GM23338 (cell line): ENCODE measurements around the gene SMAD1. TPM values are rescaled to one million over a fixed set of nuclear protein-coding genes. Genes with fewer than 3 reads are reported as not detected.
A peak's percentile ranks its signal among the peaks of the same experiment; 100 is the strongest.

ENCODE experiments used
- ATAC-seq: fragments of 200-7000 bp; cut with Tn5 transposase; 3 replicates; pipeline ENCODE4 v1.9.1; 2020
- DNase-seq: peaks from one replicate; pipeline ENCODE4 v3.0.0-alpha.2; 2015; ENCODE audit warnings: low spot score
- H2AFZ ChIP-seq: fragments of 200-600 bp; sonication (generic); 2 replicates; pipeline ENCODE4 v1.8.0; 2016; ENCODE audit warnings: antibody characterized with exemption, mild to moderate bottlenecking, moderate library complexity
- H3F3A ChIP-seq: fragments of 200-600 bp; sonication (generic); replicated peaks from 2 replicates; pipeline ENCODE4 v1.8.0; 2017; ENCODE audit warnings: antibody characterized with exemption, mixed run types, low read depth
- H3K27ac ChIP-seq: fragments of 200-600 bp; sonication (generic); 2 replicates; pipeline ENCODE4 v1.6.1; 2016; ENCODE audit warnings: low read depth
- H3K27me3 ChIP-seq: fragments of 200-600 bp; sonication (generic); 2 replicates; pipeline ENCODE4 v1.8.0; 2016; ENCODE audit warnings: mild to moderate bottlenecking, mixed run types, moderate library complexity; ENCODE audit not compliant: insufficient read depth
- H3K36me3 ChIP-seq: fragments of 200-600 bp; sonication (generic); 2 replicates; pipeline ENCODE4 v1.8.0; 2016; ENCODE audit warnings: mild to moderate bottlenecking; ENCODE audit not compliant: insufficient read depth
- H3K4me1 ChIP-seq: fragments of 200-600 bp; sonication (generic); 2 replicates; pipeline ENCODE4 v1.8.0; 2016; ENCODE audit warnings: mild to moderate bottlenecking, moderate library complexity; ENCODE audit not compliant: insufficient read depth
- H3K4me2 ChIP-seq: fragments of 200-600 bp; sonication (generic); 2 replicates; pipeline ENCODE4 v1.7.1; 2017; ENCODE audit warnings: mixed run types
- H3K4me3 ChIP-seq: fragments of 200-600 bp; sonication (generic); 2 replicates; pipeline ENCODE4 v1.6.1; 2016; ENCODE audit warnings: mixed run types
- H3K79me2 ChIP-seq: fragments of 200-600 bp; sonication (generic); replicated peaks from 2 replicates; pipeline ENCODE4 v1.8.0; 2017; ENCODE audit warnings: mild to moderate bottlenecking; ENCODE audit not compliant: insufficient read depth
- H3K9me2 ChIP-seq: fragments of 200-600 bp; sonication (generic); 2 replicates; pipeline ENCODE4 v1.8.0; 2017; ENCODE audit not compliant: insufficient read depth
- H4K20me1 ChIP-seq: fragments of 200-600 bp; sonication (generic); replicated peaks from 2 replicates; pipeline ENCODE4 v1.8.0; 2017; ENCODE audit warnings: mild to moderate bottlenecking; ENCODE audit not compliant: insufficient read depth
- H3K27ac Mint-ChIP-seq: 2 replicates; pipeline ENCODE4 v1.8.0; 2020; ENCODE audit warnings: inconsistent platforms, mild to moderate bottlenecking, moderate library complexity, mixed read lengths
- H3K27me3 Mint-ChIP-seq: 3 replicates; pipeline ENCODE4 v1.8.0; 2022; ENCODE audit warnings: low read depth, mild to moderate bottlenecking, moderate library complexity, mixed read lengths, inconsistent platforms; ENCODE audit not compliant: insufficient read depth, poor library complexity
- H3K36me3 Mint-ChIP-seq: 3 replicates; pipeline ENCODE4 v1.8.0; 2021; ENCODE audit warnings: low read depth, mild to moderate bottlenecking, inconsistent platforms, moderate library complexity, mixed read lengths
- H3K4me1 Mint-ChIP-seq: 3 replicates; pipeline ENCODE4 v1.8.0; 2020; ENCODE audit warnings: mild to moderate bottlenecking, inconsistent platforms, mixed read lengths
- H3K4me3 Mint-ChIP-seq: 3 replicates; pipeline ENCODE4 v1.8.0; 2021; ENCODE audit warnings: moderate library complexity, mild to moderate bottlenecking, inconsistent platforms, mixed read lengths
- H3K9me3 Mint-ChIP-seq: 3 replicates; pipeline ENCODE4 v1.8.0; 2020; ENCODE audit warnings: moderate library complexity, mild to moderate bottlenecking, inconsistent platforms, mixed read lengths
- CREB1 ChIP-seq: fragments of 250-450 bp; sonication (Bioruptor Pico); IDR thresholded peaks from 2 replicates; pipeline ENCODE4 v1.5.0; 2020; ENCODE audit warnings: low read depth, mild to moderate bottlenecking, moderate library complexity
- CTCF ChIP-seq, 2 experiments: fragments of 200-600 bp in 1 of 2; sonication (generic) in 1 of 2; conservative IDR thresholded peaks; 2 replicates each; pipeline versions ENCODE4 v1.5.1 to v1.6.1; 2016 to 2017; ENCODE audit warnings: antibody characterized with exemption in 2 of 2, low read depth in 2 of 2, mild to moderate bottlenecking in 2 of 2, moderate library complexity in 1 of 2
- ETS1 ChIP-seq: IDR thresholded peaks from 2 replicates; pipeline ENCODE4 v1.6.1; 2016; ENCODE audit warnings: antibody characterized with exemption
- EZH2 ChIP-seq: fragments of 200-600 bp; sonication (generic); IDR thresholded peaks from one replicate; pipeline ENCODE4 v1.8.0; 2017; ENCODE audit warnings: antibody characterized with exemption, mild to moderate bottlenecking, low read depth; ENCODE audit not compliant: unreplicated experiment
- EZH2phosphoT487 ChIP-seq: fragments of 200-600 bp; sonication (generic); IDR thresholded peaks from one replicate; pipeline ENCODE4 v1.8.1; 2018; ENCODE audit warnings: antibody characterized with exemption; ENCODE audit not compliant: unreplicated experiment
- JUNB ChIP-seq: IDR thresholded peaks from one replicate; pipeline ENCODE4 v1.6.1; 2016; ENCODE audit warnings: antibody characterized with exemption; ENCODE audit not compliant: unreplicated experiment
- POLR2AphosphoS5 ChIP-seq: IDR thresholded peaks from 2 replicates; pipeline ENCODE4 v1.6.1; 2016; ENCODE audit warnings: antibody characterized with exemption, low read depth
- REST ChIP-seq: IDR thresholded peaks from one replicate; pipeline ENCODE4 v1.6.1; 2018; ENCODE audit warnings: antibody characterized with exemption; ENCODE audit not compliant: unreplicated experiment
- STAT1 ChIP-seq: IDR thresholded peaks from one replicate; pipeline ENCODE4 v1.6.1; 2016; ENCODE audit warnings: antibody characterized with exemption; ENCODE audit not compliant: unreplicated experiment
- ZNF114 ChIP-seq: fragments of 250-450 bp; sonication (Bioruptor Pico); IDR thresholded peaks from 2 replicates; pipeline ENCODE4 v1.5.0; 2020; ENCODE audit warnings: mild to moderate bottlenecking, moderate library complexity
- polyA plus RNA-seq: library from polyadenylated mRNA; unstranded; fragments of >200 nt; fragmentation: Nextera tagmentation; extraction: Ambion mirVana; gene quantifications from 2 replicates; pipeline ENCODE4 v1.2.1, GENCODE V29; 2016
- total RNA-seq: library from RNA; depleted of rRNA; stranded (reverse); fragments of >200 nt; shearing (Covaris generic); gene quantifications from 2 replicates; pipeline ENCODE4 v1.2.3, GENCODE V29; 2014

Gene SMAD1
- total and polyA plus RNA-seq, 2 experiments from 2014 or later: 19.8 to 33.6 TPM

- H3K36me3 ChIP-seq: no peaks in the 10 kb centered on the region
- H2AFZ ChIP-seq: no peak overlapping the region
- H3K27me3 ChIP-seq: no peaks in the 10 kb centered on the region
- ATAC-seq: no peak
- peaks cover 15% of the 10 kb centered on the region for H3K9me3 Mint-ChIP-seq
- DNase-seq: no peak
- no peaks in the 10 kb centered on the region for H3F3A ChIP-seq
- TF ChIP-seq REST (no peak), CREB1 (peak; percentile 62; the same call in 1 of the 2 replicates)
- H3K4me2 ChIP-seq: no peak overlapping the region
- no peak overlapping the region for H3K4me3 Mint-ChIP-seq
- no peak overlapping the region for H3K27ac Mint-ChIP-seq
- H3K4me1 Mint-ChIP-seq: peaks cover 39% of the 10 kb centered on the region
- peaks cover 89% of the 10 kb centered on the region for H3K79me2 ChIP-seq
- peaks cover 41% of the 10 kb centered on the region for H3K4me1 ChIP-seq
- peaks cover 19% of the 10 kb centered on the region for H3K36me3 Mint-ChIP-seq
- no peaks in the 10 kb centered on the region for H3K9me2 ChIP-seq
- no peak overlapping the region for H3K4me3 ChIP-seq
- H3K27ac ChIP-seq: no peak overlapping the region
- H3K27me3 Mint-ChIP-seq: no peaks in the 10 kb centered on the region
- no peaks in the 10 kb centered on the region for H4K20me1 ChIP-seq
These were observed 30.4 kb downstream of the SMAD1 start for GRCh38 chr4:145511913-145512522.

- no peaks in the 10 kb centered on the region for H3K36me3 ChIP-seq
- H3K79me2 ChIP-seq: peaks cover 89% of the 10 kb centered on the region
- H3K4me3 Mint-ChIP-seq: no peak overlapping the region
- H3K27ac ChIP-seq: no peak overlapping the region
- H3F3A ChIP-seq: no peaks in the 10 kb centered on the region
- H3K4me1 Mint-ChIP-seq: peaks cover 34% of the 10 kb centered on the region
- no peaks in the 10 kb centered on the region for H3K27me3 ChIP-seq
- peaks cover 15% of the 10 kb centered on the region for H3K9me3 Mint-ChIP-seq
- no peak overlapping the region for H3K27ac Mint-ChIP-seq
- DNase-seq: peak; percentile 27
- H3K4me1 ChIP-seq: peaks cover 32% of the 10 kb centered on the region
- peak; percentile 54 for ATAC-seq
- peaks cover 19% of the 10 kb centered on the region for H3K36me3 Mint-ChIP-seq
- H2AFZ ChIP-seq: no peak overlapping the region
- no peak overlapping the region for H3K4me2 ChIP-seq
- H4K20me1 ChIP-seq: no peaks in the 10 kb centered on the region
- no peak overlapping the region for H3K4me3 ChIP-seq
- H3K27me3 Mint-ChIP-seq: no peaks in the 10 kb centered on the region
- no peaks in the 10 kb centered on the region for H3K9me2 ChIP-seq
- TF ChIP-seq POLR2AphosphoS5 (no peak), EZH2 (no peak), CTCF (conservative IDR thresholded peaks at IDR 0.05; ENCODE audit: low read depth in 2 of 2) (no peak), REST (no peak), STAT1 (no peak), JUNB (no peak), EZH2phosphoT487 (no peak), ZNF114 (CRISPR knock-in tag) (no peak), ETS1 (no peak), CREB1 (no peak)
These were observed 31.5 kb downstream of the SMAD1 start for GRCh38 chr4:145513020-145513621.
